Hematopoietic multipotent progenitor cell treated with erythropoietin and hydrocortisone succinate and interleukin-3 and kit ligand, for 8 days (in vitro differentiated cells): Measurements from ENCODE around the gene NTRK2.

Source experiments
- DNase-seq: peaks from one replicate; pipeline ENCODE4 v3.0.0-alpha.2; 2015

Gene NTRK2

GRCh38 chr9:84669288-84670137 lies at the start of gene NTRK2:
NTRK2 (plus strand) TSS chr9:84669729; CDS start chr9:84670749, 1,020 bp downstream.
- DNase-seq: no peak

- no peak for DNase-seq
Observed at GRCh38 chr9:84620338-84620737, 49.2 kb upstream of the NTRK2 start.

DNA sequence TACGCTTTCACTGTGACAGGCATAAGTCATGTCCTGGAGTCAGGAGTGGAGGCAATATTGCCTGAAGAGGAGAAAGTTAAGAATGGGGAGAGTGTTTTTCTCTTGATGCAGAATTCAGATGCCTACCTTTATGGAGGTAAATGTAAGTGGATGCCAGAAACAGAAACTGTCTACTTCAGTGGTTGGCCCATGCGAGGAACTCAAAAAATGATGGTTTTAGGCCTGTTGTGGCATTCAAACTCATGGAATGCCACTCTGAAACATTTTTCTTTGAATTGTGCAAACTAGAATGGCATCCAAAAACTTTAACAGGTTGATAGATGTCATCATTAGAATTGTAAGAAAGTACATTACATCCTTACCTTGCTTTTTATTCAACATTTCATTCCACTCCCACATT lies 47.7 kb upstream of the NTRK2 start:
- no peak for DNase-seq

GRCh38 chr9:84622981-84623380 lies 46.5 kb upstream of the NTRK2 start:
- DNase-seq: no peak

GRCh38 chr9:84636436-84636835 lies 33.1 kb upstream of the NTRK2 start:
- DNase-seq: no peak

GRCh38 chr9:84642553-84643141 lies 26.9 kb upstream of the NTRK2 start:
- no peak for DNase-seq

DNA sequence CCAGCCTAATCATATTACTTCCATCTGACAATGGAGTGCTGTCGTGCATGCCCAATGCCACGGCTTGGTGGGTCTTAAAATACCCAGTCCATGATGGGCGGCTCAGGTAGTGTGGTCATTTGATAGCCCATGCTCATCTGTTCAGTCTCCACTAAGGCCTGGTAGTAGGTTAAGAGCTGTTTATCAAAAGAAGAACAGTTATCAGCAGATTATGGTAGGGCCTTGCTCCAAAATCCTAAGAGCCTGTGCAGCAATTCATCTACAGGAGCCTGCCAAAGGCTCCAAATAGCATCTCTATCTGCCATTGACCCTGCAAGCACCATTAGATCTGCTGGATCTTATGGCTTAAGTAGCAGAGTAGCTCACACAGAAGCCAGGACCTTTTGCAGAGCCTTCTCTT lies 21.8 kb upstream of the NTRK2 start:
- DNase-seq: no peak

DNA sequence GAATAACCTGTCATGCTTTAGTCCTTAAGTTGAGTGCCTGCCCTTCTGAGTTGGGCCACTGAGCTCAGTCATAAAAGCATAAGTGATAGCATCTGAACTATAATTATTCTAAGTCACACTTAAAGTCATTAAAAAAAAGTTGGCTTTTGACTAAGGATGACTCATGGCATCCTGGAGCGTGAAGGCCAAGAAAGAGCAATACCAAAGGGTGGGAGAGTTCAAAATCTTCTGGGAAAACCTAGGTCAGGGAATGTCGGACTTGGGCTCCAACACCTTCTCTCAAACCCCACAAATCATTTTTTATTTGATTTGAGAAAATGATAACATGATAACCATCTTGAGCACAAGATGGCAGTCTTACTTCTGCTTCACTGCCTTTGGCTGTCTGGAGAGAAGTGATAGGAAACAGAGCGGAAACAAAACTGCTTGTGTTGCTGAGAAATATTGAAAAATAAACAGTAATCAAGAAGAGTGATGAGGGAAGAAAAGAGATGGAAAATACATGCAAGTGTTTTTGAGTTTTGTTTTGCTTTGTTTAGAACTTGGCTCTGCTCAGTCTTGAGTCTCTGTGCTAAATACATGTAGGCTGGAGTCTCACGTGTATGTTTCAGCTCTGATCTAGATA lies 16.9 kb upstream of the NTRK2 start:
- DNase-seq: no peak

DNA sequence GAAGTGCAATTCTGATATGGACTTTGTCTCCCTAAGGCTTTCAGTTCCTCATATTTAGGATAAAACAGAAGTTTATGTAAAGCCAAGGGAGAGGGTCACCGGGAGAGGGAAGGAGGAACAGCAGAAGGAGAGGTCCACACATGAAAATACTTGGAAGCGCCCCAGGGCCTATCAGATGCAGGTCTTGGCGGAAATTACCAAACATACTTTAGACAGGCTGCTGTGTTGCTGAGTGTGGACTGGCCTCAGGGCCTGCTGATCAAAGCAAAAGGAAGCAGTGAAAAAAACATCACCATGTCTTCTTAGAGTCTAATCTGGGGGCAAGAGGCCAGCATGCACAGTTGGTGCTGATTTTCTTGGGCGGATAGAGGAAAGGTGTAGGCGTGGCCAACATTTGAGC lies 14.1 kb upstream of the NTRK2 start:
- DNase-seq: no peak

GRCh38 chr9:84659313-84659712 lies 10.2 kb upstream of the NTRK2 start:
- DNase-seq: no peak

- no peak for DNase-seq
Observed at GRCh38 chr9:84659773-84660172, 9.8 kb upstream of the NTRK2 start.

DNA sequence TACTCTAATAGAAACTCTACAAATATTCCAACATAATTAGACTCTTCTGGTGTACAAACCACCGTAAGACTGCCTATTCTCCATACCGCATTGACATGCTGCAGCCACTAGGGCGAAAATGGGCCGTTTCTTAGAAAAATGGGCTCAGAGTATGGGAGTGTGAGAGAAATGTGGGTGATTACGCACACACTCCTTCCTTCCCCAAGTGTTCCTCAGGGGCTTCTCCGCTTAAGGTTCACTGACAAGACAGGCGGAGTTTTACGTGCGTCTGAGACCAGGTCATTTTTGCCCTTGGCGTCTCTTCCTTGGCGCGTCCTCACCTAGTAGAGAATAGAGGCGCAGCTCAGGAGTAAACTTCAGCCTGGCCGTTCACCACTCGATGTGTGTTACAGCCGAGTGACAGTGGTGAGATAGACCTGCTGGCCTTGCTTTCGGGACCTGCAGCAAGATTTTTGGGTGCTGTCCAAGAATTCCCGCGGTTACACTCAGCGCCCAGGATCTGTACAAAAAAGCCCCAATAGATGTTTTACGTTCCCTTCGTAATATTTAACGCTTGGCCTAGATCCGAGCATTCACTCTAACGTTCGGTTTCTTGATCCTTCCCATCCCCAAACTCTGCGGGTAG lies 1.8 kb upstream of the NTRK2 start:
- peak; percentile 2 for DNase-seq

- DNase-seq: peak; percentile 32
Observed at GRCh38 chr9:84668196-84669012, 1.1 kb upstream of the NTRK2 start.

DNA sequence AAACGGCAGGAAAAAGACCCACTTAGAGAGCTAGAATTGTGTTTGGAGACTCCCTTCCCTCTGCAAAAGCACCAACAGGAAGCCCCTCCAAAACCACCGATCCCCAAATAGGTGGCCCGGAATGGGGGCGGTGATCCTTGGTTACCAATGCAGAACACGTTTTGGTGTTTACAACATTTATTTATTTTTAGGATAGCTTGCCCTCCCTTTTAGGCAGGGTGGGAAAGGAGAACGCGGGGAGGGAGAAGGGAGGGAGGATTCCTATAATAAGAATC lies 579 bp upstream of the NTRK2 start:
- DNase-seq: no peak

DNA sequence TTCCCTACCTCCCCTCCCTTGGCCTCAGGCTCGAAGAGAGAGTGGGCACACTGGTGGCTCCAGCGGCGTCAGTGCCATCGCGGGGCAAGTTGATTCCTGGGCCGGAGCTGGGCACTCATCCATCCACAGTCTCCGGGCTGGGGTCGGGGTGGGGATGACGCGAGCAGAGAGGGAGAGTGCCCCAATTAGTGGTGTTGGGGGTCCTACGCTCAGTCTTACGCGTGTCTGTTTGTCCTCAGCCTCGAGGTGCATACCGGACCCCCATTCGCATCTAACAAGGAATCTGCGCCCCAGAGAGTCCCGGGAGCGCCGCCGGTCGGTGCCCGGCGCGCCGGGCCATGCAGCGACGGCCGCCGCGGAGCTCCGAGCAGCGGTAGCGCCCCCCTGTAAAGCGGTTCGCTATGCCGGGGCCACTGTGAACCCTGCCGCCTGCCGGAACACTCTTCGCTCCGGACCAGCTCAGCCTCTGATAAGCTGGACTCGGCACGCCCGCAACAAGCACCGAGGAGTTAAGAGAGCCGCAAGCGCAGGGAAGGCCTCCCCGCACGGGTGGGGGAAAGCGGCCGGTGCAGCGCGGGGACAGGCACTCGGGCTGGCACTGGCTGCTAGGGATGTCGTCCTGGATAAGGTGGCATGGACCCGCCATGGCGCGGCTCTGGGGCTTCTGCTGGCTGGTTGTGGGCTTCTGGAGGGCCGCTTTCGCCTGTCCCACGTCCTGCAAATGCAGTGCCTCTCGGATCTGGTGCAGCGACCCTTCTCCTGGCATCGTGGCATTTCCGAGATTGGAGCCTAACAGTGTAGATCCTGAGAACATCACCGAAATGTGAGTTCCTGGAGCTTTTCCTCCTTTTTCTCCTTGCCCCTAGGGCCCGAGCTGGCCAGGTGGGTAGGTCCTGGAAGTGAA lies 861 bp downstream of the NTRK2 start:
- no peak for DNase-seq

- DNase-seq: no peak
Observed at GRCh38 chr9:84671586-84672521, 2.3 kb downstream of the NTRK2 start.

DNA sequence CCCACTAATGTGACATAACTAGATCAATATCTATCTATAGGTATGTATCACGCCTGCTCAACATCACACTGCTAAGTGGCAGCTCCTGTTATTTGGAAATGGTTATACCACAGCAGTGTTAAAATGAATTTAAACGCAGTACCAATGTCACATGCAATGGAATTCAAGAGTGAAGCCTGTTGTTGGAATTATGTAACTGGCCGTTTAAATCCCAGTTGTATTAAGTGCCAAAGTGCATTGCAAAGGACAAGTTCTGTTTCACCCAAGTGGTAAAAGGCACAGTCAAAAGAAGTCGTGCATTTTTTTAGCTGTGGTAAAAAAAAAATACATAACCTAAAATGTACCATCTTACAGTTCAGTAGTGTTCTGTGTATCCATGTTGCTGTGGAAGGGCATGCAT lies 4.3 kb downstream of the NTRK2 start:
- DNase-seq: no peak

GRCh38 chr9:84677080-84677479 lies 7.6 kb downstream of the NTRK2 start:
- no peak for DNase-seq

- no peak for DNase-seq
Observed at GRCh38 chr9:84679571-84679970, 10.0 kb downstream of the NTRK2 start.

GRCh38 chr9:84681516-84682285 lies 12.2 kb downstream of the NTRK2 start:
- no peak for DNase-seq
